ENCODE measurements around the gene NFATC1. TPM values are rescaled to one million over a fixed set of nuclear protein-coding genes. Genes with fewer than 3 reads are reported as not detected.

NFATC1 gene
- polyA plus RNA-seq, 1 of the 3 experiments (the other 2 are of a cell fraction): 0.02 TPM

GRCh38 chr18:79466591-79466990 lies 70.9 kb downstream of the NFATC1 start:
- WGBS (ENCODE audit: low lambda C conversion rate): 29% methylated on average over 13 of the region's 16 CpGs
- ChIA-PET CTCF (no interaction called here), POLR2A (no interaction called here)
- H3K79me2 ChIP-seq (ENCODE audit: insufficient read depth): no peaks in the 10 kb centered on the region
- no peaks in the 10 kb centered on the region for H3K36me3 ChIP-seq (replicated peaks in 1 of 2; ENCODE audit: control insufficient read depth in 1 of 2, insufficient read depth in 2 of 2, low read length in 1 of 2)
- H3K9me3 ChIP-seq: no peaks in the 10 kb centered on the region
- no peaks in the 10 kb centered on the region for H3F3A ChIP-seq (replicated peaks; ENCODE audit: insufficient read depth)
- H4K20me1 ChIP-seq (ENCODE audit: insufficient read depth): no peaks in the 10 kb centered on the region
- H3K9ac ChIP-seq: no peak overlapping the region
- H3K27me3 ChIP-seq (ENCODE audit: insufficient read depth): peaks cover 98% of the 10 kb centered on the region
- DNase-seq: no peak
- H3K4me3 ChIP-seq (ENCODE audit: low read depth in 2 of 2, low read length in 1 of 2): no peak overlapping the region
- no peak for TF ChIP-seq PBX3 (IDR thresholded peaks at IDR 0.05)
- TF ChIP-seq FOSL2 (IDR thresholded peaks at IDR 0.05; ENCODE audit: borderline replicate concordance, low read depth): no peak
- no peak for TF ChIP-seq RXRA (IDR thresholded peaks at IDR 0.05; ENCODE audit: borderline replicate concordance, low read depth)
- no peak for TF ChIP-seq YY1 (IDR thresholded peaks at IDR 0.05; ENCODE audit: low read depth)
- no peak for TF ChIP-seq RAD21 (IDR thresholded peaks at IDR 0.05; ENCODE audit: low read length)
- no peak for TF ChIP-seq MAX (IDR thresholded peaks at IDR 0.05; ENCODE audit: low read depth)
- no peak for TF ChIP-seq TCF12 (IDR thresholded peaks at IDR 0.05)
- TF ChIP-seq ZBTB33 (IDR thresholded peaks at IDR 0.05; ENCODE audit: borderline replicate concordance, low read depth): no peak
- no peak for TF ChIP-seq TEAD4 (IDR thresholded peaks at IDR 0.05; ENCODE audit: borderline replicate concordance, insufficient read depth)
- TF ChIP-seq FOXM1 (IDR thresholded peaks at IDR 0.05; ENCODE audit: low read depth): no peak
- TF ChIP-seq RCOR1 (IDR thresholded peaks at IDR 0.05; ENCODE audit: low read length): no peak
- no peak for TF ChIP-seq EP300 (IDR thresholded peaks at IDR 0.05; ENCODE audit: borderline replicate concordance in 1 of 2, low read depth in 1 of 2, low read length in 1 of 2)
- TF ChIP-seq POLR2AphosphoS5 (IDR thresholded peaks at IDR 0.05; ENCODE audit: low read depth, low read length): no peak
- no peak for TF ChIP-seq MEF2A (IDR thresholded peaks at IDR 0.05; ENCODE audit: borderline replicate concordance, low read depth)
- no peak overlapping the region for H2AFZ ChIP-seq (ENCODE audit: low read depth)
- no peak overlapping the region for H3K27ac ChIP-seq (ENCODE audit: low read depth in 2 of 2, low read length in 1 of 2)
- no peaks in the 10 kb centered on the region for H3K4me1 ChIP-seq (ENCODE audit: control insufficient read depth in 1 of 2, insufficient read depth in 2 of 2, low read depth in 1 of 2, low read length in 1 of 2)
- H3K4me2 ChIP-seq: no peak overlapping the region
- H3K9me2 ChIP-seq: no peaks in the 10 kb centered on the region

- 38% methylated on average over 11 of the region's 33 CpGs for WGBS (ENCODE audit: low lambda C conversion rate)
- H2AFZ ChIP-seq (ENCODE audit: low read depth): no peak overlapping the region
- TF ChIP-seq FOXJ3 (CRISPR knock-in tag; IDR thresholded peaks at IDR 0.05) (no peak), POLR2AphosphoS5 (IDR thresholded peaks at IDR 0.05; ENCODE audit: low read depth, low read length) (no peak), NFIC (IDR thresholded peaks at IDR 0.05; ENCODE audit: borderline replicate concordance) (no peak), CTCF (IDR thresholded peaks at IDR 0.05) (no peak), GATA2 (CRISPR knock-in tag; IDR thresholded peaks at IDR 0.05) (no peak), ELF1 (IDR thresholded peaks at IDR 0.05) (no peak), IRF3 (IDR thresholded peaks at IDR 0.05; ENCODE audit: low read depth, low read length) (no peak), JUND (IDR thresholded peaks at IDR 0.05) (no peak), USF1 (IDR thresholded peaks at IDR 0.05; ENCODE audit: borderline replicate concordance, low read depth) (no peak)
These were observed 71.4 kb downstream of the NFATC1 start for GRCh38 chr18:79467126-79467525.

More at GRCh38 chr18:79467126-79467525, 71.4 kb downstream of the NFATC1 start:
- no peak for DNase-seq
- no peak overlapping the region for H3K4me2 ChIP-seq
- ChIA-PET POLR2A (no interaction called here), CTCF (no interaction called here)
- H4K20me1 ChIP-seq (ENCODE audit: insufficient read depth): no peaks in the 10 kb centered on the region
- no peaks in the 10 kb centered on the region for H3F3A ChIP-seq (replicated peaks; ENCODE audit: insufficient read depth)
- H3K27me3 ChIP-seq (ENCODE audit: insufficient read depth): peaks cover 98% of the 10 kb centered on the region
- no peaks in the 10 kb centered on the region for H3K4me1 ChIP-seq (ENCODE audit: control insufficient read depth in 1 of 2, insufficient read depth in 2 of 2, low read depth in 1 of 2, low read length in 1 of 2)
- no peak overlapping the region for H3K9ac ChIP-seq
- no peaks in the 10 kb centered on the region for H3K9me3 ChIP-seq
- H3K4me3 ChIP-seq (ENCODE audit: low read depth in 2 of 2, low read length in 1 of 2): no peak overlapping the region
- H3K79me2 ChIP-seq (ENCODE audit: insufficient read depth): no peaks in the 10 kb centered on the region
- H3K36me3 ChIP-seq (replicated peaks in 1 of 2; ENCODE audit: control insufficient read depth in 1 of 2, insufficient read depth in 2 of 2, low read length in 1 of 2): no peaks in the 10 kb centered on the region
- H3K27ac ChIP-seq (ENCODE audit: low read depth in 2 of 2, low read length in 1 of 2): no peak overlapping the region
- H3K9me2 ChIP-seq: no peaks in the 10 kb centered on the region
